Measurements from ENCODE around the gene CACNA1C.

Gene CACNA1C

GRCh38 chr12:2378835-2379330, 326.1 kb downstream of the CACNA1C start:
- no peak overlapping the region for H3K27ac ChIP-seq
- TF ChIP-seq ZFX (IDR thresholded peaks at IDR 0.05): no peak
- TF ChIP-seq, protein P1, sequence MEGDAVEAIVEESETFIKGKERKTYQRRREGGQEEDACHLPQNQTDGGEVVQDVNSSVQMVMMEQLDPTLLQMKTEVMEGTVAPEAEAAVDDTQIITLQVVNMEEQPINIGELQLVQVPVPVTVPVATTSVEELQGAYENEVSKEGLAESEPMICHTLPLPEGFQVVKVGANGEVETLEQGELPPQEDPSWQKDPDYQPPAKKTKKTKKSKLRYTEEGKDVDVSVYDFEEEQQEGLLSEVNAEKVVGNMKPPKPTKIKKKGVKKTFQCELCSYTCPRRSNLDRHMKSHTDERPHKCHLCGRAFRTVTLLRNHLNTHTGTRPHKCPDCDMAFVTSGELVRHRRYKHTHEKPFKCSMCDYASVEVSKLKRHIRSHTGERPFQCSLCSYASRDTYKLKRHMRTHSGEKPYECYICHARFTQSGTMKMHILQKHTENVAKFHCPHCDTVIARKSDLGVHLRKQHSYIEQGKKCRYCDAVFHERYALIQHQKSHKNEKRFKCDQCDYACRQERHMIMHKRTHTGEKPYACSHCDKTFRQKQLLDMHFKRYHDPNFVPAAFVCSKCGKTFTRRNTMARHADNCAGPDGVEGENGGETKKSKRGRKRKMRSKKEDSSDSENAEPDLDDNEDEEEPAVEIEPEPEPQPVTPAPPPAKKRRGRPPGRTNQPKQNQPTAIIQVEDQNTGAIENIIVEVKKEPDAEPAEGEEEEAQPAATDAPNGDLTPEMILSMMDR (conservative IDR thresholded peaks at IDR 0.05): no peak

DNA sequence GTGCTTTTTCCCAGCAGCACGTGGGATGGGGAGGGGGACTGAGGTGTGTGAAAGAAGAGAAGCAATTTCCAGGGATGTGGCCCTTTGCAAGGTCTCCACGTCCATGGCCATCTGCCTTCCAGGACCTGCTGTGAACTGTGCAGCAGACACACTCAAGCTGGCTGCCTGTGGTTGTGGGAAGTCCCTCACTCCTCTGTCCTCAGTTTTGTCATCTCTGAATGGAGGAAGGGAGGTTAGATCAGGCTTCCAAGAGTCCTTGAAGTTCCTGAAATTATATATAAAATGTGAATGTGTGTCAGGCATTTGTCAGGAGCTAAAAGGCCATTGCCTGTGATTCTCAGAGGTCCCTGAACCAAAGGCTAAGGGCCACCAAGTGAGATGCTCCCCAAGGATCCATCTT, 328.2 kb downstream of the CACNA1C start:
- TF ChIP-seq ZFX (IDR thresholded peaks at IDR 0.05): no peak
- TF ChIP-seq, protein P1 (conservative IDR thresholded peaks at IDR 0.05): no peak
- H3K27ac ChIP-seq: no peak overlapping the region

GRCh38 chr12:2382370-2383155, 329.8 kb downstream of the CACNA1C start:
- H3K27ac ChIP-seq: no peak overlapping the region
- TF ChIP-seq, protein P1 (conservative IDR thresholded peaks at IDR 0.05): no peak; the same call in 1 of the 2 replicates
- no peak for TF ChIP-seq ZFX (IDR thresholded peaks at IDR 0.05)

GRCh38 chr12:2383325-2384028, 330.7 kb downstream of the CACNA1C start:
- H3K27ac ChIP-seq: no peak overlapping the region
- TF ChIP-seq, protein P1 (conservative IDR thresholded peaks at IDR 0.05): no peak
- TF ChIP-seq ZFX (IDR thresholded peaks at IDR 0.05): no peak

DNA sequence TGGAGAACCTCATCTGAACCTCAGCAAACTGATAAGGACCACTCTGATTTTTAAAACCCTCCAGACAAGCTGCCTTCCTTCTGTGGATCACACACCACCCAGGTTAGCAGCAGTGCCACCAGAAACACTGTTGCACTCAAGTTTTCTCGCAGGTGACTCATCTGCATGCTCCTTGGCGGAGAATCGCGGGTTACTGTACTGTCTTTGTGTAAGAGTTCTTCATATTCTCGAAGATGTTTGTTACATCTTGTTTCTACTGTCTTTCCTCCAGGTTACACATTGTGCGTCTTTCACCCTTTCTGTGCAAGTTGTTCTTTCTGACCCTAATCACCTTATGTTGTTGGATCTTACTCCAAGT, 331.2 kb downstream of the CACNA1C start:
- H3K27ac ChIP-seq: no peak overlapping the region
- TF ChIP-seq ZFX (IDR thresholded peaks at IDR 0.05): no peak
- TF ChIP-seq, protein P1 (conservative IDR thresholded peaks at IDR 0.05): no peak

DNA sequence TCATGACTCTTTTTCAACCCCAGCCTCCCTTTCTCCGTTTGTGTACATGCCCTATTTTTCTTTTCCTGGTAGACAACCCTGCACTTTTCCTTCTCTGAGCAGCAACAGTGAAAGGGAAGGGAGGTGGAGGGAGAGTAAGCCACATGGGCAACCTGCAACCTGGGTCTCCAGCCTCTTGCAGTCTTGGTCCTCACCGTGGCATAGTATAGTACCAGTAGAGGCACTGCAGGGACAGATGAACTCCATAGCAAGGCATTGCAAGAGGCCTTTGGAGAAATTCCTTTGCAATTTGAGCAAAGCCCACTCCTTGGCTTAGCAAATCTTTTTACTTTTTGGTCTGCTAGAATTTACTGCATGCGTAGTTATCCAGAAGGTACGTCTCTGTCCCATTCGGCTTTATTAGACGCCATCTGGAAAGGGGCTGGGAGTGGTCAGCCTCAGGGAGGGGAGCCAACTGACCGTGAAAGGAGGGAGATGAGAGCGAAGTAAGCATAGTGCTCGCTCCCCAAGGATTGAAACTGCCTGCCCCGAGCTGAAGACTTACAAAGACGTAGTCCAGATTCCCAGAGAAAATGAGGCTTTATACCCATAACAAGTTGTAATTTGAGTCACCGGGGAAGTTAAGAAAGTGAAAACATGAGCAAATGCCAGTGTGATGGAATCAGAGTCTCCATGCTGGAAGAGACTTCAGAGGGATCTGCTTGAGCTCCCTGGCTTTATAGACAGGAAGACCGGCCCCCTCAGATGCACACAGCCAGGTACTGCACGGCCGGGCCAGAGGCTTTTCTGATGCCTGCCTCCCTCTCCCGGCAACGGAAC, 332.0 kb downstream of the CACNA1C start:
- H3K27ac ChIP-seq: no peak overlapping the region
- no peak for TF ChIP-seq ZFX (IDR thresholded peaks at IDR 0.05)
- TF ChIP-seq, protein P1 (conservative IDR thresholded peaks at IDR 0.05): no peak

All from C4-2B (cell line).